Gastrocnemius medialis (tissue), 4 donors: ENCODE measurements around the gene SFMBT2. TPM values are rescaled to one million over a fixed set of nuclear protein-coding genes. Genes with fewer than 3 reads are reported as not detected.

Experiments
- ATAC-seq, 2 donors: fragments of 150-250 bp; one replicate each; pipeline ENCODE4 v1.9.1; 2016
- DNase-seq, 2 donors: peaks; one replicate each; pipeline ENCODE4 v3.0.0-alpha.2; 2019
- H3K27ac ChIP-seq, 4 donors: fragments of 200-600 bp; sonication (generic); 1 replicate in 1 of 4; 2 replicates in 3 of 4; pipeline ENCODE4 v1.5.1; 2016 to 2018; ENCODE audit warnings: mild to moderate bottlenecking in 2 of 4, moderate library complexity in 1 of 4
- H3K27me3 ChIP-seq, 3 donors: fragments of 200-600 bp; sonication (generic) in 2 of 3; 1 replicate in 1 of 3; 2 replicates in 2 of 3; pipeline versions ENCODE4 v1.5.1 to v1.6.0; 2016 to 2019; ENCODE audit warnings: mild to moderate bottlenecking in 1 of 3, moderate library complexity in 1 of 3
- H3K36me3 ChIP-seq, 2 donors: fragments of 200-600 bp; sonication (generic) in 1 of 2; one replicate each; pipeline ENCODE4 v1.5.1; 2017 to 2018
- H3K4me1 ChIP-seq, 2 donors: fragments of 200-600 bp; sonication (generic) in 1 of 2; one replicate each; pipeline ENCODE4 v1.5.1; 2016 to 2017; ENCODE audit warnings: mild to moderate bottlenecking in 2 of 2
- H3K4me3 ChIP-seq, 4 donors: fragments of 200-600 bp; sonication (generic) in 3 of 4; 1 replicate in 1 of 4; 2 replicates in 3 of 4; pipeline ENCODE4 v1.5.1; 2016 to 2019; ENCODE audit warnings: mild to moderate bottlenecking in 2 of 4
- H3K9me3 ChIP-seq, 3 donors: fragments of 200-600 bp; sonication (generic) in 2 of 3; 1 replicate in 1 of 3; 2 replicates in 2 of 3; pipeline ENCODE4 v1.5.1; 2016 to 2019
- CTCF ChIP-seq, 5 experiments: fragments of 450-650 bp in 3 of 5; fragments of 200-600 bp in 2 of 5; sonication (generic) in 2 of 5; IDR thresholded peaks in 4 of 5; conservative IDR thresholded peaks in 1 of 5; 1 replicate in 4 of 5; 2 replicates in 1 of 5; pipeline ENCODE4 v1.5.1; 2016 to 2019; ENCODE audit warnings: antibody characterized with exemption in 5 of 5, mild to moderate bottlenecking in 3 of 5, moderate library complexity in 3 of 5
- POLR2A ChIP-seq, 2 donors: fragments of 450-650 bp; IDR thresholded peaks; one replicate each; pipeline ENCODE4 v1.6.1; 2017; ENCODE audit warnings: antibody characterized with exemption in 2 of 2, mild to moderate bottlenecking in 2 of 2, moderate library complexity in 2 of 2
- in situ Hi-C, 4 donors: fragments of 200-750 bp; cut with MboI; loops; one replicate each; pipeline versions ENCODE4 v1.15.0 to v1.8.0; 2017; ENCODE audit warnings: low sequenced_read_pairs in 4 of 4
- intact Hi-C: fragments of 100-400 bp; cut with DNase I; formaldehyde crosslinking; loops from one replicate; pipeline ENCODE4 v1.15.1; 2023; ENCODE audit warnings: low total_unique reads
- total RNA-seq, 4 donors: library from RNA; depleted of rRNA; stranded (reverse); fragments of >200 nt; gene quantifications; one replicate each; pipeline versions ENCODE4 v1.1.0 to v1.2.3, GENCODE V29; 2016

The SFMBT2 gene
- total RNA-seq, 4 donors from 2014 or later = 1.1 to 6.9 (median 2.1) TPM

GRCh38 chr10:7426349-7426748 is 15.5 kb upstream of the SFMBT2 start:
- no peak overlapping the region for H3K4me3 ChIP-seq
- no peaks in the 10 kb centered on the region for H3K9me3 ChIP-seq
- DNase-seq (no peak), ATAC-seq (no peak)
- no peaks in the 10 kb centered on the region for H3K36me3 ChIP-seq
- intact Hi-C loops (no loop called here), in situ Hi-C loops (no loop called here)
- H3K27ac ChIP-seq = no peak overlapping the region
- H3K4me1 ChIP-seq = peaks cover 0 to 5% of the 10 kb centered on the region in 2 donors
- no peaks in the 10 kb centered on the region for H3K27me3 ChIP-seq
- TF ChIP-seq CTCF (IDR thresholded peaks at IDR 0.05 in 4 of 5, conservative IDR thresholded peaks at IDR 0.05 in 1 of 5) = no peak

- ATAC-seq (no peak), DNase-seq (no peak)
- TF ChIP-seq POLR2A (IDR thresholded peaks at IDR 0.05) (no peak), CTCF (IDR thresholded peaks at IDR 0.05 in 4 of 5, conservative IDR thresholded peaks at IDR 0.05 in 1 of 5) (no peak)
- Histone ChIP-seq H3K36me3 (no peaks in the 10 kb centered on the region), H3K27ac (no peak overlapping the region), H3K9me3 (no peaks in the 10 kb centered on the region), H3K27me3 (no peaks in the 10 kb centered on the region), H3K4me1 (peaks cover 0 to 5% of the 10 kb centered on the region in 2 donors), H3K4me3 (no peak overlapping the region)
- intact Hi-C loops (no loop called here), in situ Hi-C loops (no loop called here)
Observed at GRCh38 chr10:7425691-7426090, 14.9 kb upstream of the SFMBT2 start.

- intact Hi-C loops = no loop called here
- DNase-seq = no peak
- Histone ChIP-seq H3K36me3 (no peaks in the 10 kb centered on the region), H3K9me3 (no peaks in the 10 kb centered on the region), H3K4me1 (peaks cover 0 to 5% of the 10 kb centered on the region in 2 donors), H3K27me3 (no peaks in the 10 kb centered on the region), H3K4me3 (no peak overlapping the region), H3K27ac (no peak overlapping the region)
- no peak for ATAC-seq
- in situ Hi-C loops = loop anchor here in 3 of 4 donors (25.0 kb wide), 3 partner anchors 513 to 1013 kb away; no protein-coding TSS in a partner anchor
- no peak for TF ChIP-seq POLR2A (IDR thresholded peaks at IDR 0.05)
- TF ChIP-seq CTCF (IDR thresholded peaks at IDR 0.05 in 4 of 5, conservative IDR thresholded peaks at IDR 0.05 in 1 of 5) = no peak
Observed at GRCh38 chr10:7424919-7425318, 14.1 kb upstream of the SFMBT2 start.

GRCh38 chr10:7424315-7424714 is 13.5 kb upstream of the SFMBT2 start:
- ATAC-seq = no peak

More at GRCh38 chr10:7424315-7424714, 13.5 kb upstream of the SFMBT2 start:
- Histone ChIP-seq H3K36me3 (no peaks in the 10 kb centered on the region), H3K27ac (no peak overlapping the region), H3K4me3 (no peak overlapping the region), H3K9me3 (no peaks in the 10 kb centered on the region), H3K27me3 (no peaks in the 10 kb centered on the region), H3K4me1 (peaks cover 0 to 5% of the 10 kb centered on the region in 2 donors)
- intact Hi-C loops = no loop called here
- in situ Hi-C loops = loop anchor here in 3 of 4 donors (25.0 kb wide), 3 partner anchors 512 to 1012 kb away; no protein-coding TSS in a partner anchor
- TF ChIP-seq CTCF (IDR thresholded peaks at IDR 0.05 in 4 of 5, conservative IDR thresholded peaks at IDR 0.05 in 1 of 5) (no peak), POLR2A (IDR thresholded peaks at IDR 0.05) (no peak)
- no peak for DNase-seq
